ENCODE measurements around the gene EEA1.

Gene EEA1

GRCh38 chr12:92771001-92771400, 158.1 kb downstream of the EEA1 start:
- DNase-seq (ENCODE audit: insufficient read length, low spot score): no peak
- FAIRE-seq: no peak

DNA sequence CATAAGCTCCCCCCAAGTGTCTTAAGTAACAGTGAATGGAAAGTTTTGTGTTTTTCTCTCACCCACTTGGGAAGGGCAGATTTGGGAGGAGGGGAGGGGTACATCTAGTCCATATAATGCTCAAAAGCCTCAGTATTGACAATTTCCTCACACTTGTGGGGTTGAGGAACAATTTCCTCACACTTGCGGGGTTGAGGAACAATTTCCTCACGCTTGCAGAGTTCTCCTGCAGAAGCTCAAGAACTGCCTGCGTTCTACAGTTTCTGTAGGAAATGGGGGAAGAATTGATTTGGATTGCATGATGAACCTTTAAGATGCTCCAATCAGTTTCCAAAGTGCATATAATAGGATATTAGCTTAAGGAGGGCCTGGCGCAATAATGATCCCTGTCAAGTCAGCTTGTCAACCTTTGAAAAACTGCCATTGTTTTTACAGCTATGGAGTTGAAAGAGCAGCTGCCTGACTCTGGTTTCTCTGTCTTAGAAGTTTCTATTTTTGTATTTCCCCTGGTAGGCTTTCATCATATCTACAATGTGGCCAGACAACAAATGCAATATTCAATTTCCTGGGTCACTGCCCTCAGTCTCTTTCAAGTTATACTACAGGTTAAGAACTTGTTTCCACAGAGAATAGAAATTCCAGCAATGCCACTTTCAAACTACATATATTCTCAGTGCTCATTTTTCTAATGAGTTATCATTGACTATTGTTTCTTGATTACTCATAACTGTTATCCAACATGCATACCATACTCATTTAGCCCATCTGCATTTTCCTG, 159.8 kb downstream of the EEA1 start:
- FAIRE-seq (peak; percentile 50), DNase-seq (ENCODE audit: insufficient read length, low spot score) (peak; percentile 8)
- TF ChIP-seq POU2F2 (IDR thresholded peaks at IDR 0.05; ENCODE audit: low read depth, low read length): no peak
- no peak for TF ChIP-seq PAX5 (IDR thresholded peaks at IDR 0.05; ENCODE audit: insufficient read depth, low read length, severe bottlenecking)
- TF ChIP-seq POLR2AphosphoS5 (IDR thresholded peaks at IDR 0.05; ENCODE audit: low read depth, low read length): no peak
- TF ChIP-seq POLR2A (IDR thresholded peaks at IDR 0.05; ENCODE audit: low read depth, low read length): no peak
- TF ChIP-seq SPI1 (IDR thresholded peaks at IDR 0.05; ENCODE audit: low read depth, low read length): no peak
- TF ChIP-seq TAF1 (IDR thresholded peaks at IDR 0.05; ENCODE audit: low read depth, low read length): no peak

More at GRCh38 chr12:92771001-92771400, 158.1 kb downstream of the EEA1 start:
- TF ChIP-seq SPI1 (IDR thresholded peaks at IDR 0.05; ENCODE audit: low read depth, low read length): no peak
- TF ChIP-seq POLR2A (IDR thresholded peaks at IDR 0.05; ENCODE audit: low read depth, low read length): no peak
- TF ChIP-seq POLR2AphosphoS5 (IDR thresholded peaks at IDR 0.05; ENCODE audit: low read depth, low read length): no peak
- no peak for TF ChIP-seq POU2F2 (IDR thresholded peaks at IDR 0.05; ENCODE audit: low read depth, low read length)
- TF ChIP-seq PAX5 (IDR thresholded peaks at IDR 0.05; ENCODE audit: insufficient read depth, low read length, severe bottlenecking): no peak
- no peak for TF ChIP-seq TAF1 (IDR thresholded peaks at IDR 0.05; ENCODE audit: low read depth, low read length)

DNA sequence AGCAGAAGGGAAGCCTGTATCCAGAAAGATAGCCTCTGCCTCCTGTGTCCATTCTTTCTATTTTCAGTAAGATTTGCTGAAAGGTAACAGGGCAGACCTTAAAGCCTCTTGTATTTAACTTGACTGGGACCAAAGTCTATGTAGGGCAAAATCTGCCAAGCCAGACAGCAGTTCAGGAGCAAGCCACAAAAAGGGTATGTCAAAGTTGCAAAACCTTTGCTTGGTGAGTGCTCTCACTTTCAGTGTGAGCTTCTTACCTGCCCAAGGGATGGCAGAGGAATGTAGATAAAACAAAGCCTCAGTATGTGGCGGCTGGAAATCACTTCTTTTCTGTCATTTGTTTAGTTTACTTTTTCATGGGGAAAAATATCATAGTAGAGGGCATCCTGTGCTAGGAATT, 163.2 kb downstream of the EEA1 start:
- TF ChIP-seq SPI1 (IDR thresholded peaks at IDR 0.05; ENCODE audit: low read depth, low read length) (no peak), POLR2A (IDR thresholded peaks at IDR 0.05; ENCODE audit: low read depth, low read length) (no peak)
- DNase-seq (ENCODE audit: insufficient read length, low spot score) (no peak), FAIRE-seq (no peak)

GRCh38 chr12:92764831-92765230, 164.3 kb downstream of the EEA1 start:
- TF ChIP-seq PAX5 (IDR thresholded peaks at IDR 0.05; ENCODE audit: insufficient read depth, low read length, severe bottlenecking) (no peak), POLR2AphosphoS5 (IDR thresholded peaks at IDR 0.05; ENCODE audit: low read depth, low read length) (no peak), TAF1 (IDR thresholded peaks at IDR 0.05; ENCODE audit: low read depth, low read length) (no peak), POLR2A (IDR thresholded peaks at IDR 0.05; ENCODE audit: low read depth, low read length) (no peak), POU2F2 (IDR thresholded peaks at IDR 0.05; ENCODE audit: low read depth, low read length) (no peak), SPI1 (IDR thresholded peaks at IDR 0.05; ENCODE audit: low read depth, low read length) (no peak)
- FAIRE-seq (no peak), DNase-seq (ENCODE audit: insufficient read length, low spot score) (no peak)

DNA sequence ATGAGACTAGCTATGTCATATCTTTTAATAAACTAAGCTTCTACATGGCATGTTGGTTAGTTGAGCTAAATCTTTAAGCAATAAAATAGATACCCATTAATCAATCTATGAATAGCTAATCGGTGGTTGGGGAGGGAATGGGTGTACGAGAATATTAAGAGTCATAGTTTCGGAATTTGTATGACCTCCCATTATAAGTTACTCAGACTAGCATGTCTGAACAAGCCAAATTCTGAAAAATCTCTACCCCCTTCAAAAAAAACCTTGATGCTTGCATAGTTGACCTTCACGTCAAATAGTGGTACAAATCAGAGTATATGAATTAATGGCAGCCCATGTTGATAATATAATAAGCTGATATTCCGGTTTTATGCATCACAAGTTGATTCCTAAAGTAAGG, 166.3 kb downstream of the EEA1 start:
- FAIRE-seq (no peak), DNase-seq (ENCODE audit: insufficient read length, low spot score) (no peak)
- no peak for TF ChIP-seq SPI1 (IDR thresholded peaks at IDR 0.05; ENCODE audit: low read depth, low read length)
- TF ChIP-seq POLR2A (IDR thresholded peaks at IDR 0.05; ENCODE audit: low read depth, low read length): no peak
- TF ChIP-seq POU2F2 (IDR thresholded peaks at IDR 0.05; ENCODE audit: low read depth, low read length): no peak
- TF ChIP-seq PAX5 (IDR thresholded peaks at IDR 0.05; ENCODE audit: insufficient read depth, low read length, severe bottlenecking): no peak
- no peak for TF ChIP-seq POLR2AphosphoS5 (IDR thresholded peaks at IDR 0.05; ENCODE audit: low read depth, low read length)

GRCh38 chr12:92759634-92760268, 169.3 kb downstream of the EEA1 start:
- TF ChIP-seq POU2F2 (IDR thresholded peaks at IDR 0.05; ENCODE audit: low read depth, low read length): no peak
- no peak for TF ChIP-seq POLR2AphosphoS5 (IDR thresholded peaks at IDR 0.05; ENCODE audit: low read depth, low read length)
- no peak for TF ChIP-seq PAX5 (IDR thresholded peaks at IDR 0.05; ENCODE audit: insufficient read depth, low read length, severe bottlenecking)
- no peak for TF ChIP-seq SPI1 (IDR thresholded peaks at IDR 0.05; ENCODE audit: low read depth, low read length)
- TF ChIP-seq POLR2A (IDR thresholded peaks at IDR 0.05; ENCODE audit: low read depth, low read length): no peak
- TF ChIP-seq TAF1 (IDR thresholded peaks at IDR 0.05; ENCODE audit: low read depth, low read length): no peak
- no peak for DNase-seq (ENCODE audit: insufficient read length, low spot score)
- no peak for FAIRE-seq

DNA sequence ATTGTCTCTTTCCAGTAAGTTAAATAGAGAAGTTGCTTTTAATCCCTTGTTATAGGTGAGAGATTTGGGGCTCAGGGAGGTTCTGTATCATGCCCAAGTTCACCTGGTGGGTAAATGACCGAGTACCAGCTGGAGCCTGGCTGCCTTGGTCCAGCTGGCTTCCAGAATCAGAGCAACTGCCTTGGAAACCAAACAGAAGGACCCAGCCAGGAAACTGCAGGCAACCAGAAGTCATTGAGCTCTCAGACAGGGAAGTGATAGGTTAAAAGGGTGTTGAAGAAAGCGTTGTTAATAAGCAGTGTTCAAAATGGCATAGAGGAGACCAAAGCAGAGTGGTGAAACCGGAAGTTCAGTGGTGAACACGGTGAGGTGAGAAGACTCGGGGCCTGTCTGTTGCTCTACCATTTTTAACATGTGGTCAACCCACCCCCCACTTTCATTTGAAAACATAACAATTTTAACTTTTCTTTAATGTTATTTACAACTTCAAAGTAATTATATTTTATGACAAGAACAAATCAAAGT, 171.4 kb downstream of the EEA1 start:
- TF ChIP-seq PAX5 (IDR thresholded peaks at IDR 0.05; ENCODE audit: insufficient read depth, low read length, severe bottlenecking) (no peak), POLR2AphosphoS5 (IDR thresholded peaks at IDR 0.05; ENCODE audit: low read depth, low read length) (no peak), POLR2A (IDR thresholded peaks at IDR 0.05; ENCODE audit: low read depth, low read length) (no peak), POU2F2 (IDR thresholded peaks at IDR 0.05; ENCODE audit: low read depth, low read length) (no peak), SPI1 (IDR thresholded peaks at IDR 0.05; ENCODE audit: low read depth, low read length) (no peak), TAF1 (IDR thresholded peaks at IDR 0.05; ENCODE audit: low read depth, low read length) (no peak)
- FAIRE-seq (no peak), DNase-seq (ENCODE audit: insufficient read length, low spot score) (no peak)

DNA sequence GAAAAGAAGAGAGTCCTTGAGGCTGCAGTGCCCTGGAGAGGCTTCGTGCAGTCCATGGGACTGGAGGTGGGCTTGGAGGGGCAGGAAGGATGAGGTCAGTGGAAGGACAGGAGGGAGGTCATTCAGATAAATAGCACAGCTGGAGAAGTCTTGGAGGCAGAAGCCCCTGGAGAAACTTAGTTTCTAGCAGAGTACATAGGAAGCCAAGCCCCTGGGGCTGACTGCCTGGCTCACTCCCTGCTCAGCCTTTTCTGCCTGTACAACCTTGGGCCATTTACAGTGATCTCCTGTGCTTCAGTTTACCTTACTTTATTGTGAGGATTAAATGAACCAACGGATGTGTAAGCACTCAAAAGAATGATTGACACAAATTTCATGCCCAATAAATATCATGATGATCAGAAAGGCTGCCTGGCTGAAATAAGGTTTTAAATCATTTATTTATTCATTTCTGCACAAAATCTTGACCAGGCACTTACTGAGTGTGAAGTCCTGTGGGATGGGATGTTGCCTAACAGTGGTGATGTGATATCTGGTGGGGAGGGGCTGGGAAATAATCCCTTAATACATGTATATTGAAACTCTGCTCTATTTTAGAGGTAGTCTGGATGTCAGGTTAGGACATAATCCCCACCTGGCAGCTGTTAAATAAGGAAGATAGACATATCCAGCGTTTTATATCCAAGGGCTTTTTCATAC, 172.0 kb downstream of the EEA1 start:
- no peak for TF ChIP-seq SPI1 (IDR thresholded peaks at IDR 0.05; ENCODE audit: low read depth, low read length)
- no peak for TF ChIP-seq POU2F2 (IDR thresholded peaks at IDR 0.05; ENCODE audit: low read depth, low read length)
- no peak for TF ChIP-seq POLR2A (IDR thresholded peaks at IDR 0.05; ENCODE audit: low read depth, low read length)
- TF ChIP-seq TAF1 (IDR thresholded peaks at IDR 0.05; ENCODE audit: low read depth, low read length): no peak
- TF ChIP-seq POLR2AphosphoS5 (IDR thresholded peaks at IDR 0.05; ENCODE audit: low read depth, low read length): no peak
- TF ChIP-seq PAX5 (IDR thresholded peaks at IDR 0.05; ENCODE audit: insufficient read depth, low read length, severe bottlenecking): no peak
- DNase-seq (ENCODE audit: insufficient read length, low spot score): no peak
- no peak for FAIRE-seq
